ENCODE results near the gene CDK14. TPM values are rescaled to one million over a fixed set of nuclear protein-coding genes. Genes with fewer than 3 reads are reported as not detected.

Gene CDK14
- total RNA-seq, 1 experiment from 2014 or later, result 39.1 TPM

DNA sequence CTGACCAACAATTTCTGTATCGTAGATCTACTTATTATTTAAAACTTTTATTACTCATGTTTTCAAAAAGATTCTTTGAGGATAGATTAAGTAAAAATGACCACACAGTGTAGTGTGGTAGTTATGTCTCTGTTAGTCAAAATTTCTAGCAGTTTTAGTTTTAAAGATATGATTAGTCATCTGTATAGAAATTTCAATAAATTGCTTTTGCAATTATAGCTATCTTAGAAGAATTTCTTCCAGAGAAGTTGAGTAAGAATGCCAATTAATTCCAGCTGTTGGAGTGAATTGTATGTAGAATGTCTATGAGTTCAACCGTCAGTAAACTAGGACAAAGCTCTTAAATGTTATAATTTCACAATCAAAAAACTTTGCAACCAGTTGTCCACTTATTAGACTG lies 229.7 kb downstream of the CDK14 start:
- no peak overlapping the region for H3K27ac ChIP-seq
- no peaks in the 10 kb centered on the region for H3F3A ChIP-seq (ENCODE audit: insufficient read depth, low read depth)
- intact Hi-C loops (cut with micrococcal nuclease; ENCODE audit: unreplicated experiment), result no loop called here
- H2AFZ ChIP-seq, result no peak overlapping the region
- BruUV-seq (replicated peaks), result no TSS peak
- H3K4me2 ChIP-seq, result no peak overlapping the region
- no peaks in the 10 kb centered on the region for H3K9me3 ChIP-seq (ENCODE audit: insufficient read depth, low read depth)
- no peaks in the 10 kb centered on the region for H3K9me2 ChIP-seq (ENCODE audit: insufficient read depth)
- no peaks in the 10 kb centered on the region for H3K79me2 ChIP-seq (ENCODE audit: low read depth)
- ChIA-PET POLR2A (ENCODE audit: unreplicated experiment) (no interaction called here), CTCF (no interaction called here)
- TF ChIP-seq, protein P1, sequence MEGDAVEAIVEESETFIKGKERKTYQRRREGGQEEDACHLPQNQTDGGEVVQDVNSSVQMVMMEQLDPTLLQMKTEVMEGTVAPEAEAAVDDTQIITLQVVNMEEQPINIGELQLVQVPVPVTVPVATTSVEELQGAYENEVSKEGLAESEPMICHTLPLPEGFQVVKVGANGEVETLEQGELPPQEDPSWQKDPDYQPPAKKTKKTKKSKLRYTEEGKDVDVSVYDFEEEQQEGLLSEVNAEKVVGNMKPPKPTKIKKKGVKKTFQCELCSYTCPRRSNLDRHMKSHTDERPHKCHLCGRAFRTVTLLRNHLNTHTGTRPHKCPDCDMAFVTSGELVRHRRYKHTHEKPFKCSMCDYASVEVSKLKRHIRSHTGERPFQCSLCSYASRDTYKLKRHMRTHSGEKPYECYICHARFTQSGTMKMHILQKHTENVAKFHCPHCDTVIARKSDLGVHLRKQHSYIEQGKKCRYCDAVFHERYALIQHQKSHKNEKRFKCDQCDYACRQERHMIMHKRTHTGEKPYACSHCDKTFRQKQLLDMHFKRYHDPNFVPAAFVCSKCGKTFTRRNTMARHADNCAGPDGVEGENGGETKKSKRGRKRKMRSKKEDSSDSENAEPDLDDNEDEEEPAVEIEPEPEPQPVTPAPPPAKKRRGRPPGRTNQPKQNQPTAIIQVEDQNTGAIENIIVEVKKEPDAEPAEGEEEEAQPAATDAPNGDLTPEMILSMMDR (conservative IDR thresholded peaks at IDR 0.05), result no peak
- no peaks in the 10 kb centered on the region for H3K36me3 ChIP-seq (ENCODE audit: low read depth)
- H3K4me1 ChIP-seq (replicated peaks; ENCODE audit: insufficient read depth), result no peaks in the 10 kb centered on the region
- no peaks in the 10 kb centered on the region for H4K20me1 ChIP-seq (ENCODE audit: insufficient read depth)
- H3K27me3 ChIP-seq (ENCODE audit: insufficient read depth, low read depth), result no peaks in the 10 kb centered on the region
- no peak for DNase-seq
- H3K4me3 ChIP-seq, result no peak overlapping the region

DNA sequence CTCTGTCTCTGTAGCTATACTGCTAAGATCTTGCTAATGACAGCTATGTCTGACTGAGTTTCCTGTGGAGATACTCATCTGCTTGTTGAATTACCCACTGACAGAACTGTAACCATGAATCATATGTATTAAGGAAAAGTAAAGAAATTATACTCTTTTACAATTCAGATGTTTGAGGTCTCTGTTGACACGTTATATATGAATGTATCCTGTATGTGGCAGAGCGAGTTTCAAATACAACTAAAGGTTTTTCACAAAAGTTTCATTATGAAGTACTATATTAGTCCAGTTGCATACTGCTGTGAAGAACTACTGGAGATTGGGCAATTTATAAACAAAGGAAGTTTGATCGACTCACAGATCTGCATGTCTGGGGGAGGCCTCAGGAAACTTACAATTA lies 232.5 kb downstream of the CDK14 start:
- H3K36me3 ChIP-seq (ENCODE audit: low read depth), result no peaks in the 10 kb centered on the region
- no peak overlapping the region for H3K27ac ChIP-seq
- H2AFZ ChIP-seq, result no peak overlapping the region
- H3K4me2 ChIP-seq, result no peak overlapping the region
- intact Hi-C loops (cut with micrococcal nuclease; ENCODE audit: unreplicated experiment), result no loop called here
- TF ChIP-seq, protein P1 (conservative IDR thresholded peaks at IDR 0.05), result no peak
- TF ChIP-seq EZH2 (IDR thresholded peaks at IDR 0.05; ENCODE audit: low read depth), result no peak
- H4K20me1 ChIP-seq (ENCODE audit: insufficient read depth), result no peaks in the 10 kb centered on the region
- DNase-seq, result no peak
- H3K4me3 ChIP-seq, result no peak overlapping the region
- BruUV-seq (replicated peaks), result no TSS peak
- no peaks in the 10 kb centered on the region for H3K9me3 ChIP-seq (ENCODE audit: insufficient read depth, low read depth)
- H3K27me3 ChIP-seq (ENCODE audit: insufficient read depth, low read depth), result no peaks in the 10 kb centered on the region
- H3F3A ChIP-seq (ENCODE audit: insufficient read depth, low read depth), result no peaks in the 10 kb centered on the region
- CTCF ChIA-PET, result no interaction called here
- H3K9me2 ChIP-seq (ENCODE audit: insufficient read depth), result no peaks in the 10 kb centered on the region
- POLR2A ChIA-PET (ENCODE audit: unreplicated experiment), result no interaction called here
- no peaks in the 10 kb centered on the region for H3K4me1 ChIP-seq (replicated peaks; ENCODE audit: insufficient read depth)
- H3K79me2 ChIP-seq (ENCODE audit: low read depth), result no peaks in the 10 kb centered on the region

DNA sequence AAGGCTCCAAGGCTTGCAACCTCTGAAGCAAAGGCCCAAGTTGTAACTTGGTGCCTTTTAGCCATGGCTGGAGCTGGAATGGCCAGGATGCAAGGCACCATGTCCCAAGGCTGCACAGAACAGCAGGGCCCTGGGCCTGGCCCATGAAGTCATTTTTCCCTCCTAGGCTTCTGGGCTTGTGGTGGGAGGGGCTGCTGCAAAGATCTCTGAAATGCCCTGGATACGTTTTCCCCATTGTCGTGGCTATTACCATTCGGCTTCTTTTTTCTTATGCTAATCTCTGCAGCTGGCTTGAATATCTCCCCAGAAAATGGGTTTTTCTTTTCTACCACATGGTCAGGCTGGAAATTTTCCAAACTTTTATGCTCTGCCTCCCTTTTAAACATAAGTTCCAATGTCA lies 234.2 kb downstream of the CDK14 start:
- CTCF ChIA-PET, result no interaction called here
- intact Hi-C loops (cut with micrococcal nuclease; ENCODE audit: unreplicated experiment), result no loop called here
- TF ChIP-seq, protein P1 (conservative IDR thresholded peaks at IDR 0.05), result no peak
- no peak for TF ChIP-seq EZH2 (IDR thresholded peaks at IDR 0.05; ENCODE audit: low read depth)
- no peaks in the 10 kb centered on the region for H3K27me3 ChIP-seq (ENCODE audit: insufficient read depth, low read depth)
- DNase-seq, result no peak
- no TSS peak for BruUV-seq (replicated peaks)
- H3K4me2 ChIP-seq, result no peak overlapping the region
- H3K79me2 ChIP-seq (ENCODE audit: low read depth), result no peaks in the 10 kb centered on the region
- no peaks in the 10 kb centered on the region for H3K36me3 ChIP-seq (ENCODE audit: low read depth)
- H3K27ac ChIP-seq, result no peak overlapping the region
- no peaks in the 10 kb centered on the region for H3K9me3 ChIP-seq (ENCODE audit: insufficient read depth, low read depth)
- H4K20me1 ChIP-seq (ENCODE audit: insufficient read depth), result no peaks in the 10 kb centered on the region
- no peak overlapping the region for H2AFZ ChIP-seq
- no peaks in the 10 kb centered on the region for H3K4me1 ChIP-seq (replicated peaks; ENCODE audit: insufficient read depth)
- POLR2A ChIA-PET (ENCODE audit: unreplicated experiment), result no interaction called here
- H3K9me2 ChIP-seq (ENCODE audit: insufficient read depth), result no peaks in the 10 kb centered on the region
- H3K4me3 ChIP-seq, result no peak overlapping the region
- no peaks in the 10 kb centered on the region for H3F3A ChIP-seq (ENCODE audit: insufficient read depth, low read depth)
